Activated T-cell treated with anti-CD3 and anti-CD28 coated beads, Interleukin-2, amount 50 U/mL, for 1 hour (primary cell): ENCODE measurements around the gene GRAMD1B.
"Not testable (repeated sequence)": the region's sequence is repeated elsewhere in the genome, so short reads cannot be mapped to it uniquely, and the experiment has no call there.

Experiments
- DNase-seq: peaks from one replicate; pipeline ENCODE4 v3.0.0-alpha.2; 2020

GRAMD1B gene

GRCh38 chr11:123544631-123545375, 114.7 kb downstream of the GRAMD1B start:
- DNase-seq: no peak

- DNase-seq: no peak
Observed at GRCh38 chr11:123545726-123546270, 115.7 kb downstream of the GRAMD1B start.

GRCh38 chr11:123546515-123546914, 116.4 kb downstream of the GRAMD1B start:
- DNase-seq: no peak

- DNase-seq: no peak
Observed at GRCh38 chr11:123547180-123547579, 117.1 kb downstream of the GRAMD1B start.

GRCh38 chr11:123548774-123549173, 118.7 kb downstream of the GRAMD1B start:
- DNase-seq: no peak

GRCh38 chr11:123549926-123550917, 120.2 kb downstream of the GRAMD1B start:
- DNase-seq: no peak

- DNase-seq: no peak
Observed at GRCh38 chr11:123551079-123551478, 121.0 kb downstream of the GRAMD1B start.

GRCh38 chr11:123556633-123557032, 126.6 kb downstream of the GRAMD1B start:
- no peak for DNase-seq

GRCh38 chr11:123558536-123559315, 128.7 kb downstream of the GRAMD1B start:
- DNase-seq: no peak

- DNase-seq: no peak
Observed at GRCh38 chr11:123559523-123559955, 129.5 kb downstream of the GRAMD1B start.

- DNase-seq: no peak
Observed at GRCh38 chr11:123560006-123560405, 129.9 kb downstream of the GRAMD1B start.

GRCh38 chr11:123561431-123561800, 131.3 kb downstream of the GRAMD1B start:
- no peak for DNase-seq

- DNase-seq: no peak
Observed at GRCh38 chr11:123562158-123562557, 132.1 kb downstream of the GRAMD1B start.

- no peak for DNase-seq
Observed at GRCh38 chr11:123562829-123563228, 132.8 kb downstream of the GRAMD1B start.

- DNase-seq: no peak
Observed at GRCh38 chr11:123564221-123564620, 134.2 kb downstream of the GRAMD1B start.

- no peak for DNase-seq
Observed at GRCh38 chr11:123566852-123567251, 136.8 kb downstream of the GRAMD1B start.

- DNase-seq: no peak
Observed at GRCh38 chr11:123567466-123567865, 137.4 kb downstream of the GRAMD1B start.

- DNase-seq: no peak
Observed at GRCh38 chr11:123568367-123568870, 138.3 kb downstream of the GRAMD1B start.

- DNase-seq: no peak
Observed at GRCh38 chr11:123569393-123569792, 139.3 kb downstream of the GRAMD1B start.

GRCh38 chr11:123570939-123571580, 141.0 kb downstream of the GRAMD1B start:
- DNase-seq: no peak

GRCh38 chr11:123572791-123573190, 142.7 kb downstream of the GRAMD1B start:
- DNase-seq: not testable (repeated sequence)

GRCh38 chr11:123573286-123573685, 143.2 kb downstream of the GRAMD1B start:
- DNase-seq: no peak
